HG03520 (cell line): ENCODE measurements around the gene TSPAN2.

Experiments used
- ATAC-seq: cut with Tn5 transposase; IDR thresholded peaks from one replicate; pipeline ENCODE4 v1.9.1; 2021; ENCODE audit warnings: mild to moderate bottlenecking, moderate library complexity; ENCODE audit not compliant: unreplicated experiment

Gene TSPAN2

DNA sequence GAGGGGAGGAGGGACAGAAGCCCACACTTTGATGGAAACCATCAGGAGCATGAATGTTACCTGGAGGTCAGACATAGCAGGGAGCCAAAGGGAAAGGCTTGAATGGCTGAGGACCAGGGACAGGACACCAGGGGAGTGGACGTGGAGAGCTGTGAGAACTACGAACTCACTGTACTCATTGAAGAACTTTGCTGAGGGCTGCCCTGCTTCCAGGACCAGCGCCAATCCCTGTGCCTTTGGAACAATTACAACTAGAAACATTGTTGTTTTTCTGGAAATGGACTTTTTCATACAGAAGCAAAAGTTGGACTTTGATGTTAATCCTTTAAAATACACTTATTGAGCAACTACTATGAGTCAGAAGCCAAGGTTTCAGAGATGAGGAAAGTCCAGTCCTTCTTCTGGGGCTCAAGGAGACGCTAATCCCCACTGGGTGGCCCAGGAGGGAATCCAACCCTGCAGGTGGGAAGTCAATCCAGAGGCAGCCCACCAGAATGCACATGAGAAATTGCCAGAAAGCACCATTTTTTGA, 12.9 kb downstream of the TSPAN2 start:
- no peak for ATAC-seq

DNA sequence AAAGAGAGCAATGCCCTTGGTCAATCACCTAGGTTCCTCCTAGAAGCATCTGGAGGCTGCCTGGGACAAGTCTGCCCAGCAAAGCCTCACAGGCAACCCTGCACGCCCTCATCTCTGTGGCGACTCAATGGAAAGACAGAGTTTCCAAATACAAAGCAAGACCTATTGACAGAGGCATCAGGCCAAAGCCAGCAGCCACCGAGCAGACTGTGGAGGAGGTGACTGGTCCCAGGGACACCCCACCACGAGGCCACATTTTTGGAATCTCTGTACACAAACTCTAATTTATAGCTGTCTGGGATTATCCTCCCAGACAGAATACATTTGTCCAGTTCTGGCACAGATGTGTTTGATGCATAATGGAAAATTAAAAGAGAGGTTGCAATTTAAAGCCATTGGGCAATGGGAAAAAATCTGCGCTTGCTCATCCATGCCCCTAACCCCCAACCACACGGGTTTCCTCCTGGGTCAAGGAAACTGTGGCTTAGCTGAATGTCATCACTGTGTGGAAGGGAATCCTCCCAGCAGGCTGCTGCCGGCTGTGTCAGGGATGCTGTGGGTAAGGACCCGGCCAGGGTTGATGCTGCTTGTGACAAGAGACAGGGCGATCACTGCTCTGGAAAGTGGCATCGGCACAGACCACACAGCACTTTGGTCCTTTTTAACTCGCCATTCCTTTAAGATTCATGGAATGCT, 14.3 kb downstream of the TSPAN2 start:
- no peak for ATAC-seq

DNA sequence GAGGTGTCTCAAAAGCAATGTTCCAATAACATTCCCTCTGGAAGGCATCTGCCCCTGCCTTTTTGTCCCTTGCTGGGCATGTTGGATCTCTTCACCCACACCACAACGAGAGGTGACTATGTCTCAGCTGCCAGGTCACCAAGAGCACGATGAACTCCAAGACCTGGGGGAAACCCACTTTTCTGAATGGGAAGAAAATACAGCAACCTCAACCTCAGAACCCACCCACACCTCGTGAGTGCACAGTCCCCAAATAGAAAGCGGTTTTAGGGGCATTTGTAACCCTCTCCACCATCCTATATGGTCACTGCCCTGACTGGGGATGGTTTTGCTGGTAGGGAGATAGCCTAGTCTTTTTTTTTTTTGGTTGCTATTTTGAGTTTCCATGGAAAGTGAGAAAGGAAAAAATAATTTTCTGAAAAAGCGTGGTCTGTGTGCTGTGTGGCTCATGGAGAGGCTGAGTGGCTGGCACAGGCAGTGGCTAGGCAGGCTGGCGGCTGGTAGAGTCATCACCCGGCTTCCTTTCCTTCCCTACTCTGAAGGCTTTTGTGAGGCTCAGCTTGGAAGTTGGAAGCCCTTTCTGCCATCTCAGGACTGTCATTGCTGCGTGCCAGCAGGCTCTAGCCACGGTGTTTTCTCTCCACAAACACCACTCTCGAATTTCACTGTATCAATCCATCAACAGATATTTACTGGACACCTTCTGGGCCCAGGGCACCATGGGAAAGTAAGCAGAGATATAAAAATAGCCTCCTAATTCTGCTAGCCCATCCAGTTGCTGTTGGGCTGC, 15.8 kb downstream of the TSPAN2 start:
- ATAC-seq: no peak

DNA sequence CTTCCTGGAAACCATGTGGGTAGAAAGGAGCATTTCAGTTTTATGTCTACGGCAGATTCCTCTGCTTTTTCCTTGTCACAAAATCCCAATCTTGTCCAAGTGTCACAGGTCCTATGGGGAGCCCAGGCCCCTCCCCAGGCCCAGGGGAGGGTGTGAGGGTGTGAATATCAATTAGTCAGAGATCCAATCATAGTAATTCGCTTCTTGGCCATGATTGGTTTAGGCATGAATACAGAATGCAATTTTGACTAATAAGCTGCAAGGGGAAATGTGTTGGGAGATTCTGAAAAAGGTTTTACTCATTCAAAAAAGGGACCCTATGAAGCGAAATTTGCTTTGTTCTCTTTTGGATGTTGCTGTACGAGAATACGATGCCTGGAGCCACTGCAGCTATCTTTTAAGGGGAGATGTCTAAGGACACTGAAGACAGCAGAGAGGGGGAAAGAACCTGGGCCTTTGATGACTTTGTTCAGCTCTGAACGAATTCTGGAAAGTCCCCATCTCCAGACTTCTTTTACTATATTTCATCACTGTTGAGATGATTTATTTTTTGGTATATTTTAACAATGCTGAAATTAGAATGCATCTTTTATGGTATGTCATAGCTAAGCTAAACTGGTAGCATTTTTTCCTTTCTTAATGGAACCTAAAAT, 18.2 kb downstream of the TSPAN2 start:
- ATAC-seq: no peak

DNA sequence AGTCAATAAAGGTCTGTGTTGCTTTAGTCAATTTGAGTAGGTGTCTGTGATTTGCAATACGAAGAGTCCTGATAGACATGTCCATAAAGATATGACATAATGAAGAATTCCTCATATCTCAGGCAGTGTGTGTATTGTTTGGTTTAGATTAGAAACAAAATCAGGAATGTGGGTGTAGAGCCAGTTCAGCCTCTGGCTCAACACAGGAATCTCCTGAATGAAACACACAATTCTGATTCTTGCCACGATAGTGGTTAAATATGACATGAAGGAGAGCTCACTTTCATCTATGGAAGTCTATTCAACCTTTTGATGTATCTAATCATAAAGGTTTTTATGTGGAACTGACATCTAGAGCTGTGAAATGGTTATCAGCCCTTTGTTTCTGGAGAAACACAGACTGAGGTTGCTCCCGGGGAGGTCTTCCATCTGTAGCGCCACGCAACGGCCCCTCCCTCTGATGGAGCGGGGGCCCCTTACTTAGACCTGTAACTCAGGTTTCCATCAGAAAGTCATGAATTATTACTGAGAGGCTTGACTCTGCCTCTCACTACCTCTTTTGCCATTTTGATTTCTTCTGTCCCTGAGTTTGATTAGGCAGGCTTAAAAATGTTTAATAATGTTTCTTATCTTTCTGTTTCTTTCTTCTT, 19.5 kb downstream of the TSPAN2 start:
- no peak for ATAC-seq

DNA sequence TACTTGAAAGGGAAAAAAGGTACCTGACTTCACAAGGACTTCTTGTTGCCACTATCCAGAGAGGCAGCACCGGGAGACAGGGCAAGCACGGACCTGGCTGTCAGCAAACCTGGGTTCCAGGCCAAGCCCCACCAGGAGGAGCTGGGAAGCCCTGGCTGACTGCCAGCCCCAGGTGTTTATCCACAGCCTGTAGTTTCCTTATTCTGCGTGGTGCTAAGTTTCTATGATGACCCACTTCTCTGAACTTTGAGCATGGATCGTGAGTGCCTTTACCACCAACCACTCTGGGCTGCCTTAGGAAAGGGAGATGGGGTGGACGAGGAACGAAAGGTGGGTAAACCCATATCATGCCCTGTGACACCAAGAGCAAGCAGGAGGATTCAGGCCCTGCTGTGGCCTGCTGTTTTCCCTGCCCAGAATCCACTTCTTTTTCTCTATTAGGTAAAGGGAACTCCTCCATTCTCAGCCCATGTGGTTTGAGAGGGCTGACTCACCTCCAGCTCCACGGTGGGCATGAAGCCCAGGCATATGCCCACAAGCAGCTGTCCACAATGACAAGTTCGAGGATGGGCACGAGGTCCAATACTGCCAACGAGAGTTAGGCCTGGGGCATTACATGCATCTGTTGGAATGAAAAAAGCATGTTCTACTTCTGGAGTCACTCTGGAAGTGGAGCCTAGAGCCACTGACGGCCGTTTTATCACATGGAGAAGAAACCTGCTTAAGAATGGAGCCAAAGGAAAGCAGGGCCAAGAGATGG, 20.3 kb downstream of the TSPAN2 start:
- no peak for ATAC-seq

DNA sequence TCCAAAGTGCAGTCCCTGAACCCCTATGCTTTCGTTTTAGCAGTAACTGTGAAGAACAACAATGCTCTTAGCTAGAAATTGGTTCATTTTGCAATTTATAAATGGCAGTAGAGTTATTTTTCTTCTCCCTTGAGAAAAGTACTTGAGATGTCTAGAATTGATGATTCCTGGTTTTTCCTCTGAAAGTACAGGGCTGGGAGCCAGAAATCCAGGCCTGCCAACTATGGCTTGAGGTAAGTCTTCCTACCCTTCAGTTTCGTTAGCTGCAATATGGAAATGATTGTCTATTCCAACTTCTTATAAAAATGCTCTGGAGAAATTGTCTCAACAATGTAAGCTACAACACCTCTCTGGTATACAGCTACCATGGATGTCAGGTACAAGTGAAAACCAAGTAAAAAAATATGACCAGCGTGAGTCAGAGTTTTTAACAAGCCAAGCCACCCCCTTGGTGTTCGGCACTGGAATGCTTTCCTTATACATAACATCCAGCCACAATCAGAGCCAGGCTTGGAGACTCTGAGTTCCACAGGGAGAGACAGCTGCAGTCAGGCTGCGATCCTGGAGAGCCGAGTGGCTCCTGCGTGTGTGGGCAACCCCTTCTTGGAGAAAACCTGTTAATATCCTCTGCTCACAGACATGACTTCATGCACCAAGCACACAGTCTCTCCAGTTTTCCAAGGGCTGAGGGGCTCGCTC, 22.0 kb downstream of the TSPAN2 start:
- ATAC-seq: no peak

DNA sequence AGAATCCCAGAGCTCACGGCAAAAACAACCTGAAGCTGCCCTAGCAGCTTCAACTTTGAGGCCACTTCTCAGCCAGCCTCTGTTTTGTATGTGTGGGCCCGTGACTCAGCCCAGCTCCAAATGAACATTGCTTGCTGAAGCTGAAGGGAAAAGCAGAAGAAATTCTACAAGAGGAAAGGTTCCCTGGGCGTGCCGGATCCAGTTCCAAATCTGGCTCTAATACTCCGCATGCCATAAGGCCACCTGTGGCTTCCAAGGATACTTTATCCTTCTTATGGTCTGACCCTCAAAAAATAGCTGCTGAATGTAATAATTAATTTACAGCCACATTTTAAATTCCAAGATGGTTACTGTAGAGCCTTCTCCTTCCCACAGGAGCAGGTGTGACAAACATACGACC, 24.3 kb downstream of the TSPAN2 start:
- ATAC-seq: no peak

DNA sequence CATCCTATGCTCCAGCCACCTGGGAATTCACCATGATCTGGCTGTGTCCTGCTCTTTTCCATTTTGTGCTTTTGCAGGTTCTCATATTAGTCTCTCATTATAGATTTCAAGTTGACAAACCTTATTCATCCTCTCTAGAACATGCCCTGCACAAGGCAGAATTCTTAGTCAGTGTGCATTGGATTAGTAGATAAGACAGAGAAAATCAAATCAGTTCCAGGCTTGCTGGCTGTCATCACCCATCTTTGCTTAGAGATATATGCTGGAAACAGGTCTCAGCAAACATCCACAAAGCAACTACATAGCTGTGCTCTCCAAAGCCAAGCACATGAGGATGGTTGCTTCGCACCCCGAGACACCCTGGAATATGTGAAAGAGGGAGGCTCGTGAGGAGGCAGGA, 24.8 kb downstream of the TSPAN2 start:
- ATAC-seq: no peak

DNA sequence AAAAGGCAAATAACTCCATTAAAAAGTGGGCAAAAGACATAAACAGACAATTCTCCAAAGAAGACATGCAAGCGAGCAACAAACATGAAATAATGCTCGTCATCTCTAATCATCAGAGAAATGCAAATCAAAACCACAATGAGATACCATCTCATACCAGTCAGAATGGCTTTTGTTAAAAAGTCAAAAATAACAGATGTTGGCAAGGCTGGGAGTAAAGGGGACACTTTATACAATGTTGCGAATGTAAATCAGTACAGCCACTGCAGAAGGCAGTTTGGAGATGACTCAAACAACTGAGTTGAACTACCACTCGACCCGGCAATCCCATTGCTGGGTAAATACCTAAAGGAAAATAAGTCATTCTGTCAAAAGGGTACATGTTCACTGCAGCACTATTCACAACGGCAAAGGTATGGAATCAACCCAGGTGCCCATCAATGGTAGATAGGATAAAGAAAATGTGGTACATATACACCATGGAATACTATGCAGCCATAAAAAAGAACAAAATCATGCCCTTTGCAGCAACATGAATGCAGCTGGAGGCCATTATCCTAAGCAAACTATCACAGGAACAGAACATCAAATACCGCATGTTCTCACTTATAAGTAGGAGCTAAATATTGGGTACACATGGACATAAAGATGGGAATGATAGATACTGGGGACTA, 25.9 kb downstream of the TSPAN2 start:
- no peak for ATAC-seq

DNA sequence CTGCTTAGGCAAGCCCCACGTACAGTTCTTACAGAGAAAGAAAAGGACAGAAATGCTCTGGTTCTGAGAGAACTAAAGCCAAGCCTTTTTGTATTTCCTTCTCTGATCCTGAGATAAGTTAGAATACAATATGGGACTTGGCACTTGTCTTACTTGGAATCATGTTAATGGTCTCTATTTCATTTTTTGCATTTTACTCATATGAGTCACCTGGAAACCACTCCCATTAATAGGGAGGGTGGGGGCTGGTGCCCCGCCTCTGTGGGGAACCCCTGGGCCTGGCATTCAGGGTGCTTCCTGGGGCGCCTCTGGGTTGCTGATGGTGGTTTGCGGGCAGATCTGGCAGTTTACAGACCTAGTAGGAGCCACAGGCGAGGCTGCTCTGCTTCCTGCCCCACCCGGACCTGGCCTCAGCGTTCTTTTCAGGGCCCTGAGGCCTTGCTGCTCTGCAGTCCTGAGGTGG, 26.7 kb downstream of the TSPAN2 start:
- ATAC-seq: peak; percentile 52

DNA sequence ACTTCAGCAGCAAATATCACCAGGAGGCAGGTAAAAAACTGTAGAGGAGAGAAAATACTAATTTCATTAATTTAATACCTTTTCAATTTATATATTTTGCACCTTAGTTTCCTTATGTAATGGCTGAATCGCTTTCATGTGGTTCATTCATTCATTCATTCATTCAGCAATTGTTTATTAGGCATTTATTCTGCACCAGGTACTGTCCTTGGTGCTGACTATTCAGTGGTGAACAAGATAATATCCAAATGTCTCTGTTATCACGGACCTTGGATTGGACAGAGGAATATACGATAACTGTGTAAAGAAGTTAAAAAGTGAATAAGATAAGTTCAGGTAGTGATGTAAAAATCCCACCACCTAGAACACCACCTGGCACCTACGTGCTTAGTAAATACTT, 28.8 kb downstream of the TSPAN2 start:
- no peak for ATAC-seq

DNA sequence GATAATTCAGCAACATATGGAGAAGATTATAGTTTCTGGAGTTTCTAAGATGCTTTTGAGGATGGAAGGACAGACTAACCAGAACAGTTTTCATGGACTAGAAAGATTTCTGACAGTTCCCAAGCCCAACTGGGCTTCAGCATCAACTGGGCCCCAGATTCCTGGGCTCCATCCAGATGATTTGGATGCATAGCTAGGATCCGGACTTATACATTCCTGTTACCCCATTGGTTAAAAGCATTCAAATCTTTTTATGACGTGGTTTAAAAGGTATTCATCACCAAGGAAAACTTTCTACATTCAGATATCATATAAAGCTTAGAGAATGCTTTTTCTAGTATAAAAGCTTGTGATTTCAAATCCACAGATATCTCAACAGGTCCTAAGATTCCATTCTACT, 30.0 kb downstream of the TSPAN2 start:
- no peak for ATAC-seq

DNA sequence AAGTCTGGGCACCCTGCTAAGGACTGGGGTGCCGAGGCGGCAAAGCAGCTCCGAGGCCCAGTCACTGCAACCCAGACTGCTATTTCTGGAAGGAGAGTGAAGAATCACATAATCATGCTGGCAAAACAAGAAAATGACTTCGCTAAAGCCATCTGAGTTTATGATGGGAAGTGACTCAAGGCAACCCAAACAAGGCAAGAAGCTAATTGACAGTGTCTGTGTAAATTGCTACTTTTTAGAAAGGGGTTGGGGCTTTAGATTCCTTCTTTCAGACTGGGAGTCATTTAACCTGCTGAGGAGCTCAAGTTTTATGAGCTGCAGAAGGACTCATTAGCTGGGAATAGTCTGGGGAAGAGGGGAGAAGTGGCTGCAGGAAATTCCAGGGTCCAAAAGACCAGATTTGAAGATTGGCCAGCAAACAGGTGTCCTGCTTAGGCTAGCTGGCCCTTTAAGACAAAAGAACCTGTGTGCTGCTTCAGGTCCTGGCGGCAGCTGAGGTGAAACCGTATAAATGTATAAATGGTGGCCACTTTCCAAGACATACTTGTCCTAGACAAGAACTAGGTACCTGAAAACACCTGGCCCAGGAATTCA, 31.5 kb downstream of the TSPAN2 start:
- ATAC-seq: no peak

DNA sequence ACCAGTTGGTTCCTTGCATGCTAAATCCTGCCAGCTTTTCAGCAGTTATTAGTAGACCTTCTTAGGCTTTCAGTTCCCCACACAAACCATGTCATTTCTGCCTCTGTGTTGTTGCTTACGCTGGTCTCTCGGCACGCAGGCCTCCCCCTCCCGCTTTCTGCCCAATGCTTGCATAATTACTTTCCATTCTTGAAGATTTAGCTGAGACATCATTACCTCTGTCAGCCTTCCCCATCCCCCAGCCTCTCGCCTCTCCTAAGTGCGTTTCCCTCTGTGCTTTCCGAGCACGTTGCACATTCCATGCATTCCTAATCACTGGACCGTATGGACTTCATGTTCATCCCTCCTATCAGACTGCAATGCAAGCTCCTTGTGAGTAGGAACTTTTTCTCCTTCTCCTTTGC, 32.9 kb downstream of the TSPAN2 start:
- ATAC-seq: no peak

DNA sequence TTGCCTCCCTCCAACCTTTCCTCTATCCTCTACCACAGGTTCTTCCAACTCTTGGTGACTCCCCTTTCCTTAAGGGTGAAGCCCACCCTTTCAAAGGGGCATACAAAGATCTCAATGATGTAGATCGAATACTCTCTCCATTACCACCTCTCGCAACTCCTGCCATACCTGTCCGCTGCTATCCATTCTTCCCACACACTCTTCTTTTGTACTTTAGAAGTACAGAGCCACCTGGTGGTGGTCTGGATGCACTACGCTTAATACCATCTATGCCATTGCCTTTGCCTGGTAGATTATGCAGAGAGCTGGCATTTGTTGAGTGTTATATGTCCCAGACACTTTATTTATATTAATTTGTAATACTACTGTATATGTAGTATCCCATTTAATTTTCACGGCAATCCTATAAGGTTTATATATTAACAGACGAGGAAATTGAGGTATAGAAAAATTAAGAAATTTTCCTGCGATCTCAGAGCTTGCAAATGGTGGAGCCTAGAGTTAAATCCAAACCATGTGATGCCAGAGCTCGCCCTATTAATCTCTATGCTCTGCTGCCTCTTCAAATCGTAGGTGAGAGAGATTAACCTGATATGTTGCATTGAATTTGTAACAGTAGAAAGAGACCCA, 36.7 kb downstream of the TSPAN2 start:
- peak; percentile 74 for ATAC-seq

DNA sequence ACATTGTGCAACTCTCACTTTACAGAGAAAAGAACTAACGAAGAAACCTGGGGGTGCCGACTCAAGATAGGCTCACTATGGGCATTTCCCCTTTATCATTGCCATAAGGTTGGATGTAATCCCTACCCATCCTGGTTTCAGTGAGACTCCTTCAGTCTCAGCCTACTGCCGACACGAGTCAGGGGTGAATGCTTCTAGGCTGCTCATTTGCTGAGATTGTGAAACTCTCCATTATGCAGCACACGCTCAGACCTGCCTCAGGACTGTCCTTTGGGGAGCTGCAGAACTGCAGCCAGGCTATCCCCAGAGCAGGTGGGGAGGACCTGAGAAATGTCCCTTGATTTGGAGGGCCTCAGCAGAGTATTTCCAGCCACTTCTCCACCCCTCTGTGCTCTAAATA, 37.5 kb downstream of the TSPAN2 start:
- ATAC-seq: no peak

DNA sequence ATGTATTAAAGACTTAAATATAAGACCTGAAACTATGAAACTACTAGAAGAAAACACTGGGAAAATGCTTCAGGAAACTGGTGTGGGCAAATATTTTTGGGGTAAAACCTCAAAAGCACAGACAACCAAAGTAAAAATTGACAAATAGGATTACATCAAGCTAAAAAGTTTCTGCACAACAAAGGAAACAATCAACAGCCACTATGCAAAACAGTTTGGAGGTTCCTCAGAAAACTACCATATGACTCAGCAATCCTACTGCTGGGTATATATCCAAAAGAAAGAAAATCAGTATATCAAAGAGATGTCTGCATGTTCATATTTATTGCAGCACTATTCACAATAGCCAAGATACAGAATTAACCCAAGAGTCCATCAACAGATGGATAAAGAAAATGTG, 42.6 kb downstream of the TSPAN2 start:
- ATAC-seq: no peak
